Activated effector memory CD4-positive, alpha-beta T cell treated with anti-CD3 and anti-CD28 coated beads, Interleukin-2, amount 50 U/mL, for 16 hours (primary cell): ENCODE data around the gene PAK1IP1.
"Not testable (repeated sequence)": the region's sequence is repeated elsewhere in the genome, so short reads cannot be mapped to it uniquely, and the experiment has no call there.

Experiments used
- DNase-seq: peaks from one replicate; pipeline ENCODE4 v3.0.0-alpha.2; 2020

PAK1IP1 gene

DNA sequence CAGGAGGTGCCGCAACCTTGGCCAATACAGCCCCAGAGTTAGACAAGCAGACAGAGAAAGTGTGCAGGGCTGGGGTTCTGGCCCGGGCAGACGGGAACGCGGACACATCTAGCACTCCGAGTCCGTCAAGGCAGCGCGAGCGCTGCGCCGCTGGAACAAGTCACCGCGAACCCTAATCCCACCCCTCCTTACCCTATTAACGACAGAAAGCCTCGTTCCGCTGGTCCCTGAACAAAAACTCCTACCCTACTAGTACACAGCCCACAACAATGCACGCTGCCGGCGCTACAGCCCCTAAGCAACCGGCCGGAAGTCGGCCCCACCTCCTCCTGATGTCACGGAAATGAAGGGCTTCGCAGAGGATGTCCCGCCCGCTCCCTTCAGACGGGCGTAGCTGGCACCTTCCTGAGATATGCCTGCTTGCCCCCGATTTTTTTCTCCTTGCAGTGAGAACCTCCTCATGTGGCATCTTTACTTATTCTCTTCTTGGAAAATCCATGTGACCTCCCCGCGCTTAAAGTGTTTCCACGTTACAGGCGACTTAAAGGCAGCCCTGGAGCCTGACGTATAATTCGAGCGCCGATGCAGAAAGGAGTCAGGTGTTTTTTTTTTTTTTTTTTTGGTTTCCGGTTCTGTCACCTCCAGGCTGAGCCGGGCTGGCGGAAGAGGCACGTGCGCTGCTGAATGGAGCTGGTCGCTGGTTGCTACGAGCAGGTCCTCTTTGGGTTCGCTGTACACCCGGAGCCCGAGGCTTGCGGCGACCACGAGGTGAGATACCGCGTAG lies at the start of gene PAK1IP1, which contains the start of gene C6orf52:
Gene PAK1IP1 (plus strand): TSS at position 671 of the 784 bp plus-strand sequence. CDS start 14 bp downstream, at position 685.
Gene C6orf52 (minus strand): TSS at position 315 of the 784 bp plus-strand sequence. CDS start 7,066 bp downstream, outside the sequence.
- peak; percentile 98 for DNase-seq

DNA sequence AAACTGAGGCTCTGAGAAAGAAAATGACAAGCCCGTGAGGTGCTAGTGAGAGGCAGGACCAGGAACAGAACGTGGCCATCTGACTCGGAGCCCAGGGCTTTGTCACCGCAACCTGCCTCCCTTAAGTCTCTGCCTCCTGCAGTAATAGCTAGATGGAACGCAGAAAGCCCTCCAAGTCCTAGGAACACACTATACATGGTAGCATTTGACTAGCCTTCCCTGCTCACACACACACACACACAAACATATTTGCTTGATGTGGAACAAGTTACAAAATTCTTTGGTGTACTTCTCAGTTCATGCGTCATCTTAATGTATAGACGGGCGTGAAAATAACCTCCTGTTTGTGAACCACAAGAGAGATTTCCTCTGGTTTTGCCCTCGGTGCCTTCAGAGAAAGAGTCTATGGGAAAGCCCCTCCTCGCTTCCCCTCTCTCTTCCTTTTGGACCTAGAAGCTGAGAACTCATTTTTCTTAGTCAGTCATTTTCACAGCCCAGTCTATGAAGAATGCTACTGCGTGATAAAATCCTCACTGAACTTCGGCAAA lies 39.2 kb upstream of the PAK1IP1 start:
- no peak for DNase-seq

GRCh38 chr6:10658910-10659698 lies 35.7 kb upstream of the PAK1IP1 start:
- DNase-seq: no peak

DNA sequence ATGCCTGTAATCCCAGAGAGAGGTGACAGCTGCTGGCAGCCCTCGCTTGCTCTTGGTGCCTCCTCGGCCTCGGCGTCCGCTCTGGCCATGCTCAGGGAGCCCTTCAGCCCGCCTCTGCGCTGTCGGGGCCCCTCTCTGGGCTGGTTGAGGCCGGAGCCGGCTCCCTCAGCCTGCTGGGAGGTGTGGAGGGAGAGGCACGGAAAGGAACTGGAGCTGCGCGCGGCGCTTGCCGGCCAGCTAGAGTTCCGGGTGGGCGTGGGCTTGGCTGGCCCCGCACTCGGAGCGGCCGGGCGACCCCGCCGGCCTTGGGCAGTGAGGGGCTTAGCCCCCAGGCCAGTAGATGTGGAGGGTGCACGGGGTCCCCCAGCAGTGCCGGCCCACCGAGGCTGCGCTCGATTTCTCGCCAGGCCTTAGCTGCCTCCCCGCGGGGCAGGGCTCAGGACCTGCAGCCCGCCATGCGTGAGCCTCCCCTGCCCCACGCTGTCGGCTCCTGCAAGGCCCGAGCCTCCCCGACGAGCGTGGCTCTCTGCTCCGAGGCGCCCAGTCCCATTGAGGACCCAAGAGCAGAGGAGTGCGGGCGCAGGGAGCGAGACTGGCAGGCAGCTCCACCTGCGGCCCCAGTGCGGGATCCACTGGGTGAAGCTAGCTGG lies 34.9 kb upstream of the PAK1IP1 start:
- no peak for DNase-seq

GRCh38 chr6:10660431-10661191 lies 34.2 kb upstream of the PAK1IP1 start:
- DNase-seq: not testable (repeated sequence)

GRCh38 chr6:10662207-10662606 lies 32.6 kb upstream of the PAK1IP1 start:
- DNase-seq: no peak

GRCh38 chr6:10662742-10663141 lies 32.0 kb upstream of the PAK1IP1 start:
- DNase-seq: no peak

DNA sequence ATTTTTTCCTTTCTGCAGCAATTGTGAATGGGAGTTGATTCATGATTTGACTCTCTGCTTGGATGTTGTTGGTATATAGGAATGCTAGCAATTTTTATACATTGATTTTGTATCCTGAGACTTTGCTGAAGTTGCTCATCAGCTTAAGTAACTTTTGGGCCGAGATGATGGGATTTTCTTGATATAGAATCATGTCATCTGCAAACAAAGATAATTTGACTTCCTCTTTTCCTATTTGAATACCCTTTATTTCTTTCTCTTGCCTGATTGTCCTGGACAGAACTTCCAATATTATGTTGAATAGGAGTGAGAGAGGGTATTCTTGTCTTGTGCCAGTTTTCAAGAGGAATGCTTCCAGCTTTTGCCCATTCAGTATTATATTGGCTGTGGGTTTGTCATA lies 29.2 kb upstream of the PAK1IP1 start:
- not testable (repeated sequence) for DNase-seq

DNA sequence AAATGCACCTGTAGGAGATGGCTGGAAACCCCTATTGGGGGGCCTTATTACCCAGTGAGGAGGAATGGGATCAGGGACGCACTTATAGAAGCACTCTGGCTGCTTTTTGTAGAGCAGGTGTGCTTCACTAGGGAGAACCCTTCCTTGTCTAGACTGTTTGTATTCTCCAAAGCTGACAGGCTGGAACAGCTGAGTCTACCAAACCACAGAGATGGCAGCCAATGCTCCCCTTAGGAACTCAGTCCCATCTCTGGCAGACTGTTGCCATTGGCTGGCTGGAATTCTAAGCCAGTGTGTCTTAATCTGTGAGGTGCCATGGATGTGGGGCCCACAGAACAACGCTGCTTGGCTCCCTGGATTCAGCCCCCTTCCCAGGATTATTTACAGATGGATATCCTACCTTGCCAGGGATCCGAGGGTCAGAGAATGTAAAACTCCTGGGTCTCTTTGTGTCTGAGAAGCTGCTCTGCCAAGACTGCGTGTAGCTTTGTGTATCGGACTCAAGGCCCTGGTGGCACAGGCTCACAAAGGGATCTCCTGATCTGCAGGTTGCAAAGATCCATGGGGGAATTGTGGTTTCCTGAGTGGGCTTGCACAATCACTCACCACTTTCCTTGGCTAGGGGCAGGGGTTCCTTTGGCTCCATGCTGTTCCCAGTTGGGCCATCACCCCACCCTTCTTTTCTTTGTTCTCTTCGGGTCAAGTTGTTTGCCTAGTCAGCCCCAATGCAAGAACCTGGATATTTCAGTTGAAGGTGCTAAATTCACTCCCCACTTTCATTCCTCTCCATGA lies 26.4 kb upstream of the PAK1IP1 start:
- DNase-seq: no peak

- no peak for DNase-seq
These were observed 18.4 kb upstream of the PAK1IP1 start for GRCh38 chr6:10676403-10676802.

GRCh38 chr6:10678456-10678855 lies 16.3 kb upstream of the PAK1IP1 start:
- DNase-seq: no peak

- DNase-seq: no peak
These were observed 13.0 kb upstream of the PAK1IP1 start for GRCh38 chr6:10681795-10682194.

DNA sequence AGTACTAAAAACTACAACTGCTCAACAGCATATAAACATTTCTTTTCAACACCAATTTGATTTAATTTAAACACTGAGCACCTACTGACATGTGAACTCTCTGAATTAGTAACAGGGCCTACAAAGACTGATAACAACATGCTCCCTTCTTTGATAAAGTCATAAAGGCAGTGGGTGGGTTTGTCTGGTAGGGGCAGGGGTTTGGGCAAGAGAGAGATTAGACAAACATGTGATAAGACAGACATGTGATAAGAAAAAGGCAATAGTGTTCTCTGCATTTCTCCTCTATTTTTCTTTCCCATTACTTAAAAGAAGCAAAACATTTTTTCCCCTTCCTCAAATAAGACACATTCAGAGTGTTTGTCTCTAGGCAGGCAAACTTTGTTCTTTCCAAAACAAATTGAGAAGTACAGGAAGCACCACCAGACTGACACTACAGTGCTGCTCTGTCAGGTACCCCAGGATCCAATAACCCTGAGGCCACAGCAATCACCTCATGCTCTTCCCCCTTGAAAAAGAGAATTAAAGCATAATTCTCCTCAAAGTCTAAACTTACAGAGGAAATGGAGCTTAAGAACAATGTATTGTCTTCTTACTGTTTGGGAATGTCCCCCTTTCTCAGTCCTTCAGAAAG lies 12.3 kb upstream of the PAK1IP1 start:
- DNase-seq: no peak

DNA sequence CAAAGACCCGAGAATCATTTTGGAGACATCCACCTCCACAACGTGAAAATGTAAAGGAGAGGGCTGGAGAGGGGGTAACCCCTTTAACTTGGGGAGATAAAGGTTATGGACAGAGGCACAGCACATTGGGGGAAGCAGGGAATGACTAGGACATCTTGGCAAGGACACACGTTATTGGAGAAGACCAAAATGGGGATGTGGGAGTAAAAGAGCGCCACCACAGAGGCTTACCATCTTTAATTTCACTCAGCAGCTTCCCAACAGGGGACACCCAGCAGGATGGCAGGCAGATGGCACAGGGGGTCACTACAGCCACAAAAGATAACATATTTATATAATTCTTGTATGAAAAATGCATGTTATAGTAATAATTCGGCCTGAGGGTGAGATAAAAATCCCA lies 10.2 kb upstream of the PAK1IP1 start:
- no peak for DNase-seq

DNA sequence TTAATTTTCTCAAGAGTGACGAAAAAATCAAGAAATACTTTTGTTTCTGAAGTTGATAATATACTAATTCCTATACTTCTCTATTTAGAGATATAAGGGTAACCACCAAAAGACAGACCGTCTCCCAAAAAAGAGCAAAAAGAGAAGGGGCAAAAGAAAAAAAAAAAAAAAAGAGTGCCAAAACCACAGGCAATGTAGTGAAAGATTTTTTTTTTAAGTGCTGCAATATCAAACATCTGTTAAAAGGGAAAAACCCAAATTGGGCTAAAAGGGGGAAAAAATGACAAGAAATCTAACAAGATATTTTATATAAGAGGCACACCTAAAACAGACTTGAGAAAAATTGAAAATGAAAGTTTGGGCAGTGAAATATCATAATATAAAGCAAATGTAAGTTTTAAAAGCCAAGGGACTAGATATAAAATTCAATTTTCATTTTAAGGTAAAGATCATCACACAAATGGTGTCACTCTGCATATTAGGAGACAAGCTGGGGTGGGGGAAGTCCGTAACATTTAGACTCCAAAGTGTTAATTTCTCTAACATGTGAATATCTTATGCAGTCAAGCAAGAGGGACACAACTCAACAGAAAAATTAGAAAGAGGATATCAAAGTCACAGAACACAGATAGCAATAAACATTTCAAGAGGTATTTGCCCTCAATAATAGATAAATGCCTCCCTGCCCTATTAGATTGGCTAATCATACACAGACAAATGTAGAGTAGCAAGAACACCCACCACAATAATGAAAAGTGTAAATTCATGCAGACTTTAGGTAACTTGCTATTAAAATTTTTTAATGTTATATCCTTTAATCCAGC lies 9.5 kb upstream of the PAK1IP1 start:
- no peak for DNase-seq

GRCh38 chr6:10686901-10687300 lies 7.9 kb upstream of the PAK1IP1 start:
- no peak for DNase-seq

DNA sequence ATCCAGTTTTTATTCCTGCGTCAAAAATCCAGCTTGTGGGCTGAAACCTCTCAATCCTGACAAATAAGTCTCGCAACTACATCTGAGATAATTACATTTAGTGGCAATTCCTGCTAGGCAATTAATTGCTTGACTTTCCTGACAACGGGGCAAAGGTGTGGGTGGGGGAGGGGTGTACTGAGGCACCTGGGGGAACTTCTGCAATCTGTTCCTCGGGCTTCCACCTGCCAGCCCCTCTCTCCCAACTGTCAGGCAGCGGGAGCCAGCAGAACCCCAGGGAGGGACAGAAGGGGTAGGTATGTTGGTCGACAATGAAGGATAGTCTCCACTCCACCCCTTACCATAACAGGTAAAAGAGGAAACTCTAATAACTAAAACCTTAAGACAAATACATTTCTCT lies 7.2 kb upstream of the PAK1IP1 start:
- no peak for DNase-seq

DNA sequence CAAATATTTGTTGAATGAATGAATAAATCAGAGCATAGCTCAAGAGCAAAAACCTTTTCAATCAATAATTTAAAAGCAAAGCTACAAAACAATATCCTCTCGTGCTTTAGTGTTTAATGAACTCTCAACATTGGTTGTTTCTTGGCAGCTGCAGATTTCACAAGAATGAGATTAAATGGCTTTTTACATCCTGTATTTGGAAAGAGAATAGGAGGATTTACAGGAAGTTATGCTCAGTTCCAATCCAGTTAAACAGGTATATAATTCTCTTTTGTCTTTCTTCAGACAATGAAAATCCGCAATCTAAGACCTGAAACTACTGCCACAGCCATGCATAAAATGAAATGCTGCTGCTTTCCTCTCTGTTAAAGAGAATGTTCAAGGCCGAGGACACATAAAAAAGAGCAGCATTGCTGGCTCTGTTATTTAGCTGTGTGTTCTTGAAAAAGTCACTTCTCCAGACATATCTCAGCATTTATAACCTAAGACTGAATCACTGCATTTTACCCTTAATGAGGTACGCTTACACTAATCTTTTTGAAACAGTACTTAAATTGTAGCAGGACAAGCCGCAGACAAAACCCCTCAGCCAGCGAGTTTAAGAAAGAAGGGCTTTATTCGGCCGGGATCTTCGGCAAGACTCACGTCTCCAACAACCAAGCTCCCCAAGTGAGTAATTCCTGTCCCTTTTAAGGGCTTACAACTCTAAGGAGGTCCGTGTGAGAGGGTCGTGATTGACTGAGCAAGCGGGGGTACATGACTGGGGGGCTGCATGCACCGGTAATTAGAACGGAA lies 3.9 kb upstream of the PAK1IP1 start:
- DNase-seq: no peak

- DNase-seq: no peak
These were observed 1.7 kb upstream of the PAK1IP1 start for GRCh38 chr6:10692965-10693538.
